RPMI8226 (cell line): ENCODE data around the gene METTL22.

Experiments used
- DNase-seq: peaks from one replicate; pipeline ENCODE4 v3.0.0-alpha.2; 2015

The METTL22 gene

GRCh38 chr16:8594149-8594666, 27.3 kb upstream of the METTL22 start:
- no peak for DNase-seq

GRCh38 chr16:8595783-8596182, 25.7 kb upstream of the METTL22 start:
- no peak for DNase-seq

GRCh38 chr16:8596581-8596980, 24.9 kb upstream of the METTL22 start:
- DNase-seq = no peak

- peak; percentile 23 for DNase-seq
Observed at GRCh38 chr16:8600144-8600775, 21.2 kb upstream of the METTL22 start.

GRCh38 chr16:8605554-8605953, 15.9 kb upstream of the METTL22 start:
- no peak for DNase-seq

GRCh38 chr16:8607214-8607613, 14.3 kb upstream of the METTL22 start:
- DNase-seq = no peak

- no peak for DNase-seq
Observed at GRCh38 chr16:8611122-8611521, 10.4 kb upstream of the METTL22 start.

GRCh38 chr16:8611886-8612600, 9.5 kb upstream of the METTL22 start:
- no peak for DNase-seq

- no peak for DNase-seq
Observed at GRCh38 chr16:8614435-8615029, 7.0 kb upstream of the METTL22 start.

GRCh38 chr16:8619671-8620370, 1.7 kb upstream of the METTL22 start:
- no peak for DNase-seq

GRCh38 chr16:8620535-8620934, 963 bp upstream of the METTL22 start:
- DNase-seq = no peak

GRCh38 chr16:8621222-8621571, 301 bp upstream of the METTL22 start:
- DNase-seq = no peak

GRCh38 chr16:8622315-8622656, 788 bp downstream of the METTL22 start:
- DNase-seq = peak; percentile 19

GRCh38 chr16:8623634-8624033, 2.1 kb downstream of the METTL22 start:
- no peak for DNase-seq

GRCh38 chr16:8625491-8626087, 4.1 kb downstream of the METTL22 start:
- DNase-seq = no peak

GRCh38 chr16:8626946-8627345, 5.4 kb downstream of the METTL22 start:
- no peak for DNase-seq

GRCh38 chr16:8627456-8627855, 6.0 kb downstream of the METTL22 start:
- DNase-seq = no peak

GRCh38 chr16:8628981-8629725, 7.7 kb downstream of the METTL22 start:
- no peak for DNase-seq

GRCh38 chr16:8630255-8630953, 8.9 kb downstream of the METTL22 start:
- DNase-seq = no peak

GRCh38 chr16:8631373-8631772, 9.9 kb downstream of the METTL22 start:
- no peak for DNase-seq

GRCh38 chr16:8631818-8632465, 10.4 kb downstream of the METTL22 start:
- DNase-seq = no peak
